GM18520 (cell line): ENCODE results near the gene TAF5L.
A peak's percentile ranks its signal among the peaks of the same experiment; 100 is the strongest.
"Not testable (repeated sequence)": the region's sequence is repeated elsewhere in the genome, so short reads cannot be mapped to it uniquely, and the experiment has no call there.

Source experiments
- ATAC-seq: cut with Tn5 transposase; IDR thresholded peaks from one replicate; pipeline ENCODE4 v1.9.1; 2021; ENCODE audit not compliant: unreplicated experiment

Gene TAF5L

GRCh38 chr1:229570891-229571516, 54.9 kb downstream of the TAF5L start:
- no peak for ATAC-seq

- ATAC-seq = no peak
Measured at GRCh38 chr1:229570305-229570704, 55.6 kb downstream of the TAF5L start.

DNA sequence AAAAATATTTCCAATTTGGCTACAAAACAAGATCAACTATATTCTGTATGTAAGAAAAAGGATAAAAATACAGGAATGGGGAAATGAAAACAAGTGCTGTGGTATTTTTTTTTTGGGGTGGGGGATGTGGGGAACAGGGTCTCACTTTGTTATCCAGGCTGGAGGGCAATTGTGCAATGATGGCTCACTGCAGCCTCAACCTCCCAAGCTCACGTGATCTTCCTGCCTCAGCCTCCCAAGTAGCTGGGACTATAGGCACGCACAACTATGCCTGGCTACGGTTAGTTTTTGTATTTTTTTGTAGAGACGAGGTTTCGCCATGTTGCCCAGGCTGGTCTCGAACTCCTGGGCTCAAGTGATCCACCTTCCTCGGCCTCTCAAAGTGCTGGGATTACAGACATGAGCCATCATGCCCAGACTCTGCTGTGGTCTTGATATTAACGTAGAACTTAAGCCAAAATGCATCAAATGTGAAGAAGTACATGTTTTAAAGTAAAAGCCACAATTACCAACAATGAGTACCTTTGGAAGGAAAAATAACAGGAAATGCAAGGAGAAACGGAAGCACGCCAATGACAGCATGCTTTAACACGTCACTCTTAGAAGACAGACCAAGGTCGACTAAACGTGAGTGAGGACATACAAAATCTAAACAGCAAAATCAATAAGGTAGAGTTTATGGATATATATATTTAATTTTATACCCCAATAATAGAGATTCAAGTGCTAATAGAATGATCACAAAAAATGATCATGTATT, 58.6 kb downstream of the TAF5L start:
- ATAC-seq = no peak

DNA sequence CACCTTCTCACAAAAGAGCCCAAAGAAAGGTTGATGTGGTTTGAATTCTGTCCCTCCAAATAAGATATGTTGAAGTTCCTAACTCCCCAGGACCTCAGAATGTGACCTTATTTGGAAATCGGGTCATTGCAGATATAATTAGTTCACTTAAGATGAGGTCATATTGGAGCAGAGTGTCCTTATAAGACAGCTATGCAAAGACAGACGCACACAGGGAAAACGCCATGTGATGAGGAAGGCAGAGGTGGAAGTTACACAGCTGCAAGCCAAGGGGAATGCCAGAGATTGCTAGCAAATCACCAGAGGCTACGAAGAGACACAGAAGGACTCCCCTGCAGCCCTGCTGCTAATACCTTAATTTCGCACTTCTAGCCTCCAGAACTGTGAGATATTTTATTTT, 62.2 kb downstream of the TAF5L start:
- no peak for ATAC-seq

- ATAC-seq = no peak
Measured at GRCh38 chr1:229563241-229563640, 62.7 kb downstream of the TAF5L start.

GRCh38 chr1:229562686-229563085, 63.2 kb downstream of the TAF5L start:
- no peak for ATAC-seq

GRCh38 chr1:229561141-229561540, 64.8 kb downstream of the TAF5L start:
- no peak for ATAC-seq

DNA sequence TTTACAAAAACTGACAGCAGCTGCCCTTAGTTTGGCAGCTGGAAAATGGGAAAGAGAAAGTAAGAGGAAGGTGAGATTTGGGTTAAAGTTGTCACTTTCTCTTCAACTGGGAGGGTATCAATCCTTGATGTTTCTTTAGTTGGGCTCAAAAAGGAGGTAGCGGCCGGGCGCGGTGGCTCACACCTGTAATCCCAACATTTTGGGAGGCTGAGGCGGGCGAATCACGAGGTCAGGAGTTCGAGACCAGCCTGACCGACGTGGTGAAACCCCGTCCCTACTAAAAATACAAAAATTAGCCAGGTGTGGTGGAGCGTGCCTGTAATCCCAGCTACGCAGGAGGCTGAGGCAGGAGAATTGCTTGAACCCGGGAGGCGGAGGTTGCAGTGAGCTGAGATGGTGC, 65.8 kb downstream of the TAF5L start:
- not testable (repeated sequence) for ATAC-seq

DNA sequence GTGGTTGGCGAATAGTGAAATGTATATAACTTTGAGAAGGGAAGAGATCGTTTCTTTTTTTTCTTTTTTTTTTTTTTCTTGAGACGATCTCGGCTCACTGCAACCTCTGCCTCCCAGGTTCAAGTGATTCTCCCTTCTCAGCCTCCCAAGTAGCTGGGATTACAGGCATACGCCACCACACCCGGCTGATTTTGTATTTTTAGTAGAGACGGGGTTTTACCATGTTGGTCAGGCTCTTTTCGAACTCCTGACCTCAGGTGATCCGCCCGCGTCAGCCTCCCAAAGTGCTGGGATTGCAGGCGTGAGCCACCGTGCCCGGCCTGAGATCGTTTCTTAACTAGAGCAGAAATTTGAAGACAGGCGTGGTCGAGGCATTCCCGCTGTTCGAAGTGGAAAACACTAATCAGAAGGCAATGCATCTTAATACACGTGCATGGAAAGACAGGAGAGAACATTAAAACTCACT, 66.6 kb downstream of the TAF5L start:
- not testable (repeated sequence) for ATAC-seq

GRCh38 chr1:229558460-229559335, 67.2 kb downstream of the TAF5L start, which contains the start of gene ABCB10:
TSS of gene ABCB10 (minus strand) at chr1:229558707. CDS start at chr1:229558652, 55 bp downstream.
- peak; percentile 74 for ATAC-seq

- peak; percentile 20 for ATAC-seq
Measured at GRCh38 chr1:229557913-229558414, 68.0 kb downstream of the TAF5L start.

- no peak for ATAC-seq
Measured at GRCh38 chr1:229557200-229557850, 68.6 kb downstream of the TAF5L start.

DNA sequence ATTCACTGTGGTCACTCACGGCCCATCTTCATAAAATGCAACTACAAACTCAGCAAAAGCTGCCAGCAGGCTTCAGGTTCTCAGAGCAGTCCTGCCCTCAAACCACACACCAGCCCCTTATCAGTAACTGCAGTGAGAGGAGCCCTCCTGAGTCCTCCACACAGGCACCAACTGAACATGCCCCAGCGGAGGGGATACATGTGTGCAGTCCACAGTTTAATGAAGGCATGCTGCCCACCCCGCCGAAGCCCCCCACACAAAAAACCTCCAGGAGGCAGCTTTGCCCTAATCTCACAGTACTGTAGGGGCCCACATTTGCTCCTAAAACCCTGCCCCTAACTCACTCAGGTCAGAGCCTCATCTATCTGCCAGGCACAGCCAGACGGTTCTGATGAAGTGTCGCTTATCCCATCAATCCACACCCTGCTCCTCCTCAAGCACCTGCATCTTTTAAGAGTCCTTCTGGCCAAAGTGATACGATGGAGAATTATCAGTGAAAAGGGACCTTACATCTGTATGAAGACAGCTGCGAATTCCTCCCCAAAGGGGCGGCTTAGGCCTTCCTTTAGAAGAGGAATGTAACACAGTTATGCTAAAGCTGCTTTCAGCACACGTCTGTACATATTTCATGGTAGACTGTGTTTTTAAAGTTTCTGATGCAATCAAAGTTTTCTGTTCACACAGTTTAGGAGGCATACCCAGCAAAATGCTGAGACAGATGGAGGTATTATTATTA, 70.9 kb downstream of the TAF5L start:
- ATAC-seq = no peak

DNA sequence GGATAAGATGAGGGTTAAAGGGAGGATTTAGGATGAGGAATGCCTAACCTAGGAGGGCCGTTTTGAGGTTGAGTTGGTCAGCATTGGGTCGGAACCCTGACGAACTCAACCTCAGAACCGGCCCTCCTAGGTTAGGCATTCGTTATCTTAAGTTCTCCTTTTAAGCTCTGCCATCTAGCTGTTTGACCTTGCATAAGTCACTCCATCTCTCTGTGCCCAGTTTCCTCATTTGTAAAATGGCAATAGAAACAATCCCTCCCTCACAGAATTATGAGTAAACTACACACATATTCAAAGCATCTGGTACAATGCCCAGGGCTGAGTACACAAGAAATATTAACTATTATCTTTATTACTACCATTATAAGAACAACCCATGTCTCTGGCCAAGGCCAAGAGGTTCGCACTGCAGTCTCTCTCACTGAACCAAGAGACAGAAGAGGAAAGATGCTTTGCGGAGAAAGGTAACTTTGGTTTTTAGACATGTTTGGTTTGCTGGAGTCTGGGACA, 72.2 kb downstream of the TAF5L start:
- ATAC-seq = no peak

DNA sequence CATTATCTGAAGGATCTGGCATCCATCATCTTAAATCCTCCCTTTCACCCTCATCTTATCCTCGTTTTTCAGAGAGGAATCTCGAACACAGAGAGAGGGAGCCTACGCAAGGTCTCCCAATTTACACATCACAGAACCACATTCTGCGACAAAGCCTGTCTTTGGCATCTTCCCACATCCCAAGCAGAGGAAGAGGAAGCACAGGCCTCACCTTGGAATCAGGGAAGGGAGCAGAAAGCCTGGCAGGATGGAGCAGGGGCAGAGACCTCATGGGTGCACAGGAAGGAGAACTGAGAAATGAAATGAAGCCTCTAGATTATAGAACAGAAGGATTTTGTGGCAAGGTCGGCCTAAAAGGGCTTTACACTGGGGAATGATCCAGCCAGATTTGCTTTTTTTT, 73.2 kb downstream of the TAF5L start:
- ATAC-seq = no peak

GRCh38 chr1:229550812-229551567, 74.9 kb downstream of the TAF5L start:
- ATAC-seq = no peak

DNA sequence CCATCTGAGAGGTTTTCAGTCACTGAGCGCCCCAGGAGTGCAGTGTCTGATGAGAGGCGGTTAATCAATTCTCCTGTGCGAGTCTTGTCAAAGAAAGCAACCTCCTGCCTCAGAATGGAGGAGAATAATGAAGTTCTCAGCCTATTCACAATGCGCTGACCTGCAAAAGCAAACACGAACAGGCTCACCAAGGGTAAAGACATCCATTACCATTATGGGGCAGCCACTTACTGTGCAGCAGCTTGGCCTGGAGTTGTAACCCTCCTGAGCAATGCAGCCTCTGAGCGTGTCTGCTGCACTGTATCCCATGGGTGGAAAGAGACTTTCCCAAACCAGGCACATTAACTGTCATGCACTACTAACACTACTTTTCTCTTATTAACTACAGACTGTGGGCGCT, 78.4 kb downstream of the TAF5L start:
- no peak for ATAC-seq

GRCh38 chr1:229544587-229544986, 81.3 kb downstream of the TAF5L start:
- ATAC-seq = no peak
